SK-N-SH treated with all-trans-retinoic acid at 6 μM for 48 hours (cell line): ENCODE measurements around the gene FARP1.

Experiments used
- ATAC-seq: fragments of 200-7000 bp; cut with Tn5 transposase; 3 replicates; pipeline ENCODE4 v1.9.1; 2020; ENCODE audit warnings: mild to moderate bottlenecking, moderate library complexity
- ARNTL ChIP-seq: fragments of 450-650 bp; formaldehyde crosslinking; IDR thresholded peaks from 2 replicates; pipeline ENCODE4 v1.5.0; 2020; ENCODE audit warnings: low read depth, mild to moderate bottlenecking, moderate library complexity, borderline replicate concordance
- BACH2 ChIP-seq: fragments of 250-450 bp; sonication (Bioruptor Pico); IDR thresholded peaks from 2 replicates; pipeline ENCODE4 v1.9.0; 2021; ENCODE audit warnings: mild to moderate bottlenecking, borderline replicate concordance
- CSDC2 ChIP-seq: fragments of 250-450 bp; sonication (Bioruptor Pico); IDR thresholded peaks from 2 replicates; pipeline ENCODE4 v1.5.0; 2020; ENCODE audit warnings: mild to moderate bottlenecking, moderate library complexity
- ESRRG ChIP-seq: fragments of 250-450 bp; sonication (Bioruptor Pico); IDR thresholded peaks from 2 replicates; pipeline ENCODE4 v1.6.1; 2021; ENCODE audit warnings: mild to moderate bottlenecking
- GLIS3 ChIP-seq: fragments of 250-450 bp; sonication (Bioruptor Pico); IDR thresholded peaks from 2 replicates; pipeline ENCODE4 v1.5.0; 2020; ENCODE audit warnings: mild to moderate bottlenecking, moderate library complexity
- ISL1 ChIP-seq: fragments of 250-450 bp; sonication (Bioruptor Pico); IDR thresholded peaks from 2 replicates; pipeline ENCODE4 v2.1.2; 2022; ENCODE audit warnings: mild to moderate bottlenecking, moderate library complexity
- OSR1 ChIP-seq: fragments of 250-450 bp; sonication (Bioruptor Pico); IDR thresholded peaks from 2 replicates; pipeline ENCODE4 v1.8.0; 2022; ENCODE audit warnings: moderate library complexity, mild to moderate bottlenecking, inconsistent platforms
- PPARA ChIP-seq: fragments of 250-450 bp; sonication (Bioruptor Pico); IDR thresholded peaks from 2 replicates; pipeline ENCODE4 v1.5.0; 2020; ENCODE audit warnings: mild to moderate bottlenecking, borderline replicate concordance
- RARB ChIP-seq: fragments of 250-450 bp; sonication (Bioruptor Pico); IDR thresholded peaks from 2 replicates; pipeline ENCODE4 v1.8.0; 2021; ENCODE audit warnings: mild to moderate bottlenecking, moderate library complexity
- TOX ChIP-seq: fragments of 250-450 bp; sonication (Bioruptor Pico); IDR thresholded peaks from 2 replicates; pipeline ENCODE4 v1.8.0; 2021; ENCODE audit warnings: mild to moderate bottlenecking, moderate library complexity, borderline replicate concordance
- ZC3H10 ChIP-seq: fragments of 250-450 bp; sonication (Bioruptor Pico); IDR thresholded peaks from 2 replicates; pipeline ENCODE4 v1.5.1; 2021; ENCODE audit warnings: mild to moderate bottlenecking, moderate library complexity
- ZFP30 ChIP-seq: fragments of 450-650 bp; formaldehyde crosslinking; IDR thresholded peaks from 2 replicates; pipeline ENCODE4 v1.5.0; 2022; ENCODE audit warnings: mild to moderate bottlenecking, moderate library complexity
- ZNF565 ChIP-seq: fragments of 450-650 bp; formaldehyde crosslinking; conservative IDR thresholded peaks from 2 replicates; pipeline ENCODE4 v1.5.0; 2020; ENCODE audit warnings: low read depth, mild to moderate bottlenecking, moderate library complexity
- ZNF70 ChIP-seq: fragments of 450-650 bp; formaldehyde crosslinking; IDR thresholded peaks from 2 replicates; pipeline ENCODE4 v1.5.0; 2020; ENCODE audit warnings: mild to moderate bottlenecking, moderate library complexity
- ZNF8 ChIP-seq: fragments of 450-650 bp; formaldehyde crosslinking; IDR thresholded peaks from 2 replicates; pipeline ENCODE4 v1.5.0; 2020; ENCODE audit warnings: mild to moderate bottlenecking, moderate library complexity
- TF ChIP-seq, protein P1 (sequence below): fragments of 250-450 bp; sonication (Bioruptor Pico); IDR thresholded peaks from 2 replicates; pipeline ENCODE4 v1.8.0; 2020; ENCODE audit warnings: mild to moderate bottlenecking, moderate library complexity, borderline replicate concordance
- TF ChIP-seq, protein P2 (sequence below): fragments of 250-450 bp; sonication (Bioruptor Pico); IDR thresholded peaks from 2 replicates; pipeline ENCODE4 v1.5.1; 2021; ENCODE audit warnings: mild to moderate bottlenecking, moderate library complexity
- TF ChIP-seq, protein P3 (sequence below): fragments of 250-450 bp; sonication (Bioruptor Pico); IDR thresholded peaks from 2 replicates; pipeline ENCODE4 v1.8.0; 2021; ENCODE audit warnings: low read depth, mild to moderate bottlenecking, moderate library complexity, borderline replicate concordance
- TF ChIP-seq, protein P4 (sequence below): fragments of 250-450 bp; sonication (Bioruptor Pico); IDR thresholded peaks from 2 replicates; pipeline ENCODE4 v1.5.0; 2020; ENCODE audit warnings: mild to moderate bottlenecking, moderate library complexity
- TF ChIP-seq, protein P5 (sequence below): fragments of 250-450 bp; sonication (Bioruptor Pico); IDR thresholded peaks from 2 replicates; pipeline ENCODE4 v1.5.1; 2020; ENCODE audit warnings: low read depth, mild to moderate bottlenecking, moderate library complexity

The FARP1 gene

DNA sequence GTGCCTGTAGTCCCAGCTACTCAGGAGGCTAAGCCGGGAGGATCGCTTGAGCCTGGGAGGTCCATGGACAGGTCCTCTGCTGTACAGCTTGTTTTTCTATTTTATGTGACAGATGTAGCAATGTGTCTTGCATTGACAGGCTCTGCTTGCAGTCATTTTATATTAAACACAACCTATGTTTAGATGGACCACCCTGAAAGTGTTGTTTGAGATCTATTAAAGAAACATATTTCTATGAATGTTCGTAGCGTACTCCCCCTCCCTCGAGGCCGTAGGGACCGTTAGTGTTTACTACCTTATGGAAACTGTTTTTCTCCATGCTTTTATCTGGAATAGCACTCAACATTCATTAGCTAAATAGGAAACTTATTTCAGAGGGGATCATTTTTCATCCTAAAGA is 99.1 kb downstream of the FARP1 start:
- no peak for ATAC-seq

DNA sequence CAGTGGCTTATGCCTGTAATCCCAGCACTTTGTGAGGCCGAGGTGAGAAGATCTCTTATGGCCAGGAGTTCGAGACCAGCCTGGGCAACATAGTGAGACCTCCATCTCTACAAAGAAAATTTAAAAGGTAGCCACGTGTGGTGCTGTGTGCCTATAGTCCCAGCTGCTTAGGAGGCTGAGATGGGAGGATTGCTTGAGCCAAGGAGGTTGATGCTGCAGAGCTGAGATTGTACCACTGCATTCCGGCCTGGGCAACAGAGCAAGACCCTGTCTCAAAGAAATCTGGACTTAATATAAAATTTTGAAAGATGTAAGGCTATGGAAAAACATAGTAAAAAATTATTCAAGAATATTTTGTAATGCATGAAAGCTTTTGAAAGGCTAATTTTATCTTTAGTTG is 99.5 kb downstream of the FARP1 start:
- TF ChIP-seq ARNTL (CRISPR knock-in tag) (no peak), PPARA (CRISPR knock-in tag) (no peak), BACH2 (CRISPR knock-in tag) (no peak), OSR1 (no peak), ZNF565 (CRISPR knock-in tag) (no peak), TOX (CRISPR knock-in tag) (no peak), ISL1 (CRISPR knock-in tag) (no peak), RARB (no peak), GLIS3 (CRISPR knock-in tag) (no peak), ZFP30 (no peak), ESRRG (CRISPR knock-in tag) (no peak), CSDC2 (no peak), ZNF8 (no peak), ZC3H10 (no peak), ZNF70 (CRISPR knock-in tag) (no peak)
- TF ChIP-seq, protein P1, sequence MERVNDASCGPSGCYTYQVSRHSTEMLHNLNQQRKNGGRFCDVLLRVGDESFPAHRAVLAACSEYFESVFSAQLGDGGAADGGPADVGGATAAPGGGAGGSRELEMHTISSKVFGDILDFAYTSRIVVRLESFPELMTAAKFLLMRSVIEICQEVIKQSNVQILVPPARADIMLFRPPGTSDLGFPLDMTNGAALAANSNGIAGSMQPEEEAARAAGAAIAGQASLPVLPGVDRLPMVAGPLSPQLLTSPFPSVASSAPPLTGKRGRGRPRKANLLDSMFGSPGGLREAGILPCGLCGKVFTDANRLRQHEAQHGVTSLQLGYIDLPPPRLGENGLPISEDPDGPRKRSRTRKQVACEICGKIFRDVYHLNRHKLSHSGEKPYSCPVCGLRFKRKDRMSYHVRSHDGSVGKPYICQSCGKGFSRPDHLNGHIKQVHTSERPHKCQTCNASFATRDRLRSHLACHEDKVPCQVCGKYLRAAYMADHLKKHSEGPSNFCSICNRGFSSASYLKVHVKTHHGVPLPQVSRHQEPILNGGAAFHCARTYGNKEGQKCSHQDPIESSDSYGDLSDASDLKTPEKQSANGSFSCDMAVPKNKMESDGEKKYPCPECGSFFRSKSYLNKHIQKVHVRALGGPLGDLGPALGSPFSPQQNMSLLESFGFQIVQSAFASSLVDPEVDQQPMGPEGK (CRISPR knock-in tag) = no peak
- TF ChIP-seq, protein P2, sequence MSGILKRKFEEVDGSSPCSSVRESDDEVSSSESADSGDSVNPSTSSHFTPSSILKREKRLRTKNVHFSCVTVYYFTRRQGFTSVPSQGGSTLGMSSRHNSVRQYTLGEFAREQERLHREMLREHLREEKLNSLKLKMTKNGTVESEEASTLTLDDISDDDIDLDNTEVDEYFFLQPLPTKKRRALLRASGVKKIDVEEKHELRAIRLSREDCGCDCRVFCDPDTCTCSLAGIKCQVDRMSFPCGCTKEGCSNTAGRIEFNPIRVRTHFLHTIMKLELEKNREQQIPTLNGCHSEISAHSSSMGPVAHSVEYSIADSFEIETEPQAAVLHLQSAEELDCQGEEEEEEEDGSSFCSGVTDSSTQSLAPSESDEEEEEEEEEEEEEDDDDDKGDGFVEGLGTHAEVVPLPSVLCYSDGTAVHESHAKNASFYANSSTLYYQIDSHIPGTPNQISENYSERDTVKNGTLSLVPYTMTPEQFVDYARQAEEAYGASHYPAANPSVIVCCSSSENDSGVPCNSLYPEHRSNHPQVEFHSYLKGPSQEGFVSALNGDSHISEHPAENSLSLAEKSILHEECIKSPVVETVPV (CRISPR knock-in tag) = no peak
- TF ChIP-seq, protein P3, sequence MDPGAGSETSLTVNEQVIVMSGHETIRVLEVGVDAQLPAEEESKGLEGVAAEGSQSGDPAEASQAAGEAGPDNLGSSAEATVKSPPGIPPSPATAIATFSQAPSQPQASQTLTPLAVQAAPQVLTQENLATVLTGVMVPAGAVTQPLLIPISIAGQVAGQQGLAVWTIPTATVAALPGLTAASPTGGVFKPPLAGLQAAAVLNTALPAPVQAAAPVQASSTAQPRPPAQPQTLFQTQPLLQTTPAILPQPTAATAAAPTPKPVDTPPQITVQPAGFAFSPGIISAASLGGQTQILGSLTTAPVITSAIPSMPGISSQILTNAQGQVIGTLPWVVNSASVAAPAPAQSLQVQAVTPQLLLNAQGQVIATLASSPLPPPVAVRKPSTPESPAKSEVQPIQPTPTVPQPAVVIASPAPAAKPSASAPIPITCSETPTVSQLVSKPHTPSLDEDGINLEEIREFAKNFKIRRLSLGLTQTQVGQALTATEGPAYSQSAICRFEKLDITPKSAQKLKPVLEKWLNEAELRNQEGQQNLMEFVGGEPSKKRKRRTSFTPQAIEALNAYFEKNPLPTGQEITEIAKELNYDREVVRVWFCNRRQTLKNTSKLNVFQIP (CRISPR knock-in tag) = no peak
- TF ChIP-seq, protein P4, sequence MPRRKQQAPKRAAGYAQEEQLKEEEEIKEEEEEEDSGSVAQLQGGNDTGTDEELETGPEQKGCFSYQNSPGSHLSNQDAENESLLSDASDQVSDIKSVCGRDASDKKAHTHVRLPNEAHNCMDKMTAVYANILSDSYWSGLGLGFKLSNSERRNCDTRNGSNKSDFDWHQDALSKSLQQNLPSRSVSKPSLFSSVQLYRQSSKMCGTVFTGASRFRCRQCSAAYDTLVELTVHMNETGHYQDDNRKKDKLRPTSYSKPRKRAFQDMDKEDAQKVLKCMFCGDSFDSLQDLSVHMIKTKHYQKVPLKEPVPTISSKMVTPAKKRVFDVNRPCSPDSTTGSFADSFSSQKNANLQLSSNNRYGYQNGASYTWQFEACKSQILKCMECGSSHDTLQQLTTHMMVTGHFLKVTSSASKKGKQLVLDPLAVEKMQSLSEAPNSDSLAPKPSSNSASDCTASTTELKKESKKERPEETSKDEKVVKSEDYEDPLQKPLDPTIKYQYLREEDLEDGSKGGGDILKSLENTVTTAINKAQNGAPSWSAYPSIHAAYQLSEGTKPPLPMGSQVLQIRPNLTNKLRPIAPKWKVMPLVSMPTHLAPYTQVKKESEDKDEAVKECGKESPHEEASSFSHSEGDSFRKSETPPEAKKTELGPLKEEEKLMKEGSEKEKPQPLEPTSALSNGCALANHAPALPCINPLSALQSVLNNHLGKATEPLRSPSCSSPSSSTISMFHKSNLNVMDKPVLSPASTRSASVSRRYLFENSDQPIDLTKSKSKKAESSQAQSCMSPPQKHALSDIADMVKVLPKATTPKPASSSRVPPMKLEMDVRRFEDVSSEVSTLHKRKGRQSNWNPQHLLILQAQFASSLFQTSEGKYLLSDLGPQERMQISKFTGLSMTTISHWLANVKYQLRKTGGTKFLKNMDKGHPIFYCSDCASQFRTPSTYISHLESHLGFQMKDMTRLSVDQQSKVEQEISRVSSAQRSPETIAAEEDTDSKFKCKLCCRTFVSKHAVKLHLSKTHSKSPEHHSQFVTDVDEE (CRISPR knock-in tag) = no peak
- TF ChIP-seq, protein P5, sequence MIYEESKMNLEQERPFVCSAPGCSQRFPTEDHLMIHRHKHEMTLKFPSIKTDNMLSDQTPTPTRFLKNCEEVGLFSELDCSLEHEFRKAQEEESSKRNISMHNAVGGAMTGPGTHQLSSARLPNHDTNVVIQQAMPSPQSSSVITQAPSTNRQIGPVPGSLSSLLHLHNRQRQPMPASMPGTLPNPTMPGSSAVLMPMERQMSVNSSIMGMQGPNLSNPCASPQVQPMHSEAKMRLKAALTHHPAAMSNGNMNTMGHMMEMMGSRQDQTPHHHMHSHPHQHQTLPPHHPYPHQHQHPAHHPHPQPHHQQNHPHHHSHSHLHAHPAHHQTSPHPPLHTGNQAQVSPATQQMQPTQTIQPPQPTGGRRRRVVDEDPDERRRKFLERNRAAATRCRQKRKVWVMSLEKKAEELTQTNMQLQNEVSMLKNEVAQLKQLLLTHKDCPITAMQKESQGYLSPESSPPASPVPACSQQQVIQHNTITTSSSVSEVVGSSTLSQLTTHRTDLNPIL (CRISPR knock-in tag) = no peak
- no peak for ATAC-seq

More for the DNA sequence above, 99.1 kb downstream of the FARP1 start:
- TF ChIP-seq ESRRG (CRISPR knock-in tag) = no peak
- TF ChIP-seq GLIS3 (CRISPR knock-in tag) = no peak

DNA sequence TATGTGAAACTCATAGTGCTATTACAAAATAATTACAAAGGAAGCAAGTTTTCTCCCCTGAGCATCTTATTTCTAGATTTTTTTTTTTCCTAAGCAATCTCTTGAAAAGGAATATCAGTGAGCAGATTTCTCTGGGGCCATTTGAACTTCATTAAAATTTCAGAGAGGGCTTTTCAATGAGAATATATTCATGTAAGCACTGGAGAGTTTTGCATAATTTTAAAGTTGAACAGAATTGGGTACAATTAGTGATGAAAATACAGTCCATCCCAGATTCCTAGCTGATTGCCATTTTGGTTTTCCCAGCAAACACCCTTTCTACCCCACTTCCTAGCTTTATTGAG is 101.0 kb downstream of the FARP1 start:
- TF ChIP-seq RARB (no peak), CSDC2 (no peak), OSR1 (no peak), ZFP30 (no peak), ESRRG (CRISPR knock-in tag) (no peak), GLIS3 (CRISPR knock-in tag) (no peak), ZNF8 (no peak), ARNTL (CRISPR knock-in tag) (no peak), ISL1 (CRISPR knock-in tag) (no peak)
- TF ChIP-seq, protein P5 (CRISPR knock-in tag) = no peak
- TF ChIP-seq, all 23 proteins: peak for 0
- no peak for ATAC-seq
